GM12878 (cell line): Measurements from ENCODE around the gene ZG16. TPM values are rescaled to one million over a fixed set of nuclear protein-coding genes. Genes with fewer than 3 reads are reported as not detected.

Experiments used
- ATAC-seq: fragments of 200-7000 bp; cut with Tn5 transposase; 3 replicates; pipeline ENCODE4 v1.9.1; 2020; ENCODE audit warnings: mild to moderate bottlenecking, moderate library complexity
- BruUV-seq: library from RNA; stranded (reverse); fragments of 400-500 nt; replicated peaks from 2 replicates; lab custom pipeline; 2021; lab: Mats Ljungman, UMichigan
- CTCF ChIA-PET: fragments of 300-600 bp; sonication (Branson Sonifier 250); formaldehyde crosslinking; extraction: SDS; loops from one replicate; lab custom pipeline; 2021; ENCODE audit warnings: inconsistent platforms; lab: Yijun Ruan, JAX
- POLR2A ChIA-PET: fragments of 350-600 bp; formaldehyde crosslinking; extraction: SDS; loops from one replicate; lab custom pipeline; 2021; ENCODE audit warnings: inconsistent platforms; lab: Charles Lee
- RAD21 ChIA-PET: fragments of 300-600 bp; sonication (Branson Sonifier 250); formaldehyde crosslinking; loops from one replicate; lab custom pipeline; 2023; ENCODE audit warnings: antibody characterized with exemption; ENCODE audit not compliant: unreplicated experiment; lab: Charles Lee
- SMC1A ChIA-PET: fragments of 300-600 bp; sonication (Branson Sonifier 250); formaldehyde crosslinking; loops from one replicate; lab custom pipeline; 2023; ENCODE audit not compliant: unreplicated experiment, uncharacterized antibody; lab: Charles Lee
- DNase-seq: peaks from one replicate; pipeline ENCODE4 v3.0.0-alpha.2; 2011; ENCODE audit warnings: low read depth, low spot score
- FAIRE-seq: peaks from 3 replicates; lab custom pipeline; 2011; peaks lifted over from hg19 to GRCh38; lab: Jason Lieb, UNC
- H2AFZ ChIP-seq: 2 replicates; pipeline ENCODE4 v1.6.0; 2011; ENCODE audit warnings: low read depth, low read length, control low read depth; ENCODE audit not compliant: control insufficient read depth
- H3K27ac ChIP-seq: 2 replicates; pipeline ENCODE4 v1.5.1; 2011; ENCODE audit warnings: control low read depth; ENCODE audit not compliant: control insufficient read depth, insufficient read depth
- H3K27me3 ChIP-seq, 2 experiments: replicated peaks in 1 of 2; 2 replicates each; pipeline versions ENCODE4 v1.6.0 to v1.6.1; 2011; ENCODE audit warnings: low read length in 1 of 2; ENCODE audit not compliant: control insufficient read depth in 2 of 2, insufficient read depth in 2 of 2
- H3K36me3 ChIP-seq, 2 experiments: 2 replicates each; pipeline ENCODE4 v1.5.1; 2011; ENCODE audit warnings: low read length in 1 of 2; ENCODE audit not compliant: control insufficient read depth in 2 of 2, insufficient read depth in 2 of 2
- H3K4me1 ChIP-seq: 2 replicates; pipeline ENCODE4 v1.6.1; 2011; ENCODE audit warnings: mild to moderate bottlenecking, low read length, moderate library complexity, mixed read lengths; ENCODE audit not compliant: control insufficient read depth, insufficient read depth
- H3K4me2 ChIP-seq: 2 replicates; pipeline ENCODE4 v1.6.0; 2011; ENCODE audit warnings: control low read depth; ENCODE audit not compliant: control insufficient read depth, insufficient read depth
- H3K4me3 ChIP-seq: fragments of 200-600 bp; sonication (generic); 2 replicates; pipeline ENCODE4 v1.5.1; 2016
- H3K79me2 ChIP-seq: 2 replicates; pipeline ENCODE4 v1.6.0; 2011; ENCODE audit warnings: low read length; ENCODE audit not compliant: control insufficient read depth, insufficient read depth
- H3K9ac ChIP-seq: 2 replicates; pipeline ENCODE4 v1.8.0; 2011; ENCODE audit warnings: low read length, control low read depth, mixed read lengths; ENCODE audit not compliant: control insufficient read depth, insufficient read depth
- H3K9me3 ChIP-seq: replicated peaks from 3 replicates; pipeline ENCODE4 v1.5.1; 2011; ENCODE audit warnings: mild to moderate bottlenecking, low read length; ENCODE audit not compliant: control insufficient read depth, insufficient read depth
- H4K20me1 ChIP-seq: 2 replicates; pipeline ENCODE4 v1.6.0; 2011; ENCODE audit not compliant: control insufficient read depth, insufficient read depth
- BHLHE40 ChIP-seq, 2 experiments: fragments of 450-650 bp in 1 of 2; IDR thresholded peaks; 2 replicates each; pipeline ENCODE4 v1.6.1; 2011 to 2017; ENCODE audit warnings: low read depth in 2 of 2, borderline replicate concordance in 1 of 2, improper control_type of control experiment in 1 of 2, low read length in 1 of 2, mild to moderate bottlenecking in 1 of 2
- CBFB ChIP-seq: IDR thresholded peaks from 2 replicates; pipeline ENCODE4 v1.6.1; 2016; ENCODE audit warnings: antibody characterized with exemption, low read depth
- CHD2 ChIP-seq: IDR thresholded peaks from 2 replicates; pipeline ENCODE4 v1.6.1; 2011; ENCODE audit warnings: low read depth, low read length, improper control_type of control experiment, borderline replicate concordance
- GATAD2B ChIP-seq: fragments of 450-650 bp; conservative IDR thresholded peaks from 2 replicates; pipeline ENCODE4 v1.6.1; 2017; ENCODE audit warnings: low read depth, mild to moderate bottlenecking, moderate library complexity
- IKZF2 ChIP-seq, 2 experiments: fragments of 450-650 bp; IDR thresholded peaks; 2 replicates each; pipeline ENCODE4 v1.6.1; 2017; ENCODE audit warnings: mild to moderate bottlenecking in 2 of 2, moderate library complexity in 2 of 2
- JUND ChIP-seq: IDR thresholded peaks from 2 replicates; pipeline ENCODE4 v1.6.1; 2012; ENCODE audit warnings: low read depth, mild to moderate bottlenecking, low read length, improper control_type of control experiment, moderate library complexity
- KLF5 ChIP-seq: fragments of 450-650 bp; IDR thresholded peaks from 2 replicates; pipeline ENCODE4 v1.6.1; 2014; ENCODE audit warnings: mild to moderate bottlenecking; ENCODE audit not compliant: partially characterized antibody
- NBN ChIP-seq: fragments of 450-650 bp; IDR thresholded peaks from 2 replicates; pipeline ENCODE4 v1.6.1; 2016
- NFXL1 ChIP-seq: fragments of 450-650 bp; IDR thresholded peaks from 2 replicates; pipeline ENCODE4 v1.6.1; 2017; ENCODE audit warnings: antibody characterized with exemption, mild to moderate bottlenecking, borderline replicate concordance
- NFYB ChIP-seq: IDR thresholded peaks from 2 replicates; pipeline ENCODE4 v1.6.1; 2011; ENCODE audit warnings: low read depth, mild to moderate bottlenecking, low read length, improper control_type of control experiment, moderate library complexity; ENCODE audit not compliant: insufficient read depth
- NKRF ChIP-seq: fragments of 450-650 bp; conservative IDR thresholded peaks from 2 replicates; pipeline ENCODE4 v1.6.1; 2017; ENCODE audit warnings: mild to moderate bottlenecking, moderate library complexity
- RELB ChIP-seq: fragments of 450-650 bp; IDR thresholded peaks from 2 replicates; pipeline ENCODE4 v1.6.1; 2017; ENCODE audit warnings: low read depth, mild to moderate bottlenecking, moderate library complexity
- RUNX3 ChIP-seq: IDR thresholded peaks from 2 replicates; pipeline ENCODE4 v1.6.1; 2012; ENCODE audit warnings: low read length, inconsistent platforms
- SIN3A ChIP-seq: IDR thresholded peaks from 2 replicates; pipeline ENCODE4 v1.6.1; 2012; ENCODE audit warnings: low read depth, low read length, improper control_type of control experiment
- ZNF217 ChIP-seq: fragments of 450-650 bp; IDR thresholded peaks from 2 replicates; pipeline ENCODE4 v1.6.1; 2017; ENCODE audit warnings: antibody characterized with exemption, mild to moderate bottlenecking
- ZNF592 ChIP-seq: fragments of 450-650 bp; IDR thresholded peaks from 2 replicates; pipeline ENCODE4 v1.6.1; 2017; ENCODE audit warnings: mild to moderate bottlenecking, moderate library complexity
- WGBS: methylation state at CpG from one replicate; pipeline ENCODE4 v1.1.6; 2016; ENCODE audit warnings: low lambda C conversion rate; ENCODE audit not compliant: insufficient replicate concordance, insufficient coverage; ENCODE audit errors: missing lambda C conversion rate; 5-methylcytosine and 5-hydroxymethylcytosine counted together
- in situ Hi-C: fragments of 300-500 bp; cut with MboI; formaldehyde crosslinking; loops from 9 replicates; pipeline ENCODE4 v1.14.3; 2018; ENCODE audit warnings: mixed read lengths
- intact Hi-C: fragments of 100-400 bp; cut with micrococcal nuclease; formaldehyde crosslinking; loops from one replicate; pipeline ENCODE4 v1.14.2; 2022; ENCODE audit not compliant: unreplicated experiment
- polyA plus RNA-seq, 11 experiments: library from polyadenylated mRNA; depleted of rRNA in 4 of 11; unstranded in 6 of 11; stranded (reverse) in 5 of 11; fragments of >200 nt; fragmentation: Nextera tagmentation in 4 of 11; fragmentation: Illumina TruSeq in 1 of 11; extraction: Ambion mirVana in 4 of 11; extraction: Trizol in 1 of 11; gene quantifications; 1 replicate in 1 of 11; 2 replicates in 10 of 11; pipeline versions ENCODE4 v1.2.1 to v1.2.3, GENCODE V29; 2011 to 2016; ENCODE audit warnings: inconsistent platforms in 2 of 11, missing spikeins in 2 of 11, low read depth in 1 of 11
- total RNA-seq, 4 experiments: library from RNA; depleted of rRNA in 3 of 4; stranded (reverse); fragments of >200 nt in 3 of 4; fragmentation: Illumina TruSeq in 1 of 4; extraction: Trizol in 1 of 4; gene quantifications; 2 replicates each; pipeline versions ENCODE4 v1.2.1 to v1.2.3, GENCODE V29; 2013 to 2021

The ZG16 gene
- total and polyA plus RNA-seq, 10 of the 15 experiments (the other 5 are each of a cell fraction or from before 2014, with no cell fraction given) = not detected

- H3K4me3 ChIP-seq = peak within 1 kb of the TSS; percentile 62
- in situ Hi-C loops = no loop called here
- H3K4me2 ChIP-seq = peak within 1 kb of the TSS; percentile 93
- FAIRE-seq = peak; percentile 65
- H4K20me1 ChIP-seq = no peaks in the 10 kb centered on the region; the same call in 1 of the 2 replicates
- no peaks in the 10 kb centered on the region; a peak in 2 of 4 replicates for H3K36me3 ChIP-seq
- peak within 1 kb of the TSS; percentile 83 for H3K9ac ChIP-seq
- ChIA-PET POLR2A (interaction anchor here (0.6 to 3.4 kb wide), 7 partner anchors 9 to 154 kb away, joined by 3 to 20 read pairs (median 4); partner anchors contain the start of gene MVP), SMC1A (interaction anchor here (0.8 to 0.9 kb wide), 3 partner anchors 8 to 44 kb away, joined by 3 to 5 read pairs (median 4); partner anchors contain the start of gene KIF22), CTCF (interaction anchor here (0.8 to 1.3 kb wide), 3 partner anchors 16 to 70 kb away, joined by 3 to 4 read pairs (median 4); partner anchors contain the start of genes KIF22 and PAGR1), RAD21 (interaction anchor here (0.9 to 1.5 kb wide), 4 partner anchors 9 to 83 kb away, joined by 3 to 4 read pairs (median 4); no protein-coding TSS in a partner anchor)
- peaks cover 39% of the 10 kb centered on the region for H3K4me1 ChIP-seq
- ATAC-seq = peak; percentile 95
- no TSS peak for BruUV-seq
- no peaks in the 10 kb centered on the region; the same call in 2 of the 3 replicates for H3K9me3 ChIP-seq
- no peaks in the 10 kb centered on the region for H3K27me3 ChIP-seq
- peak within 1 kb of the TSS; percentile 84 for H2AFZ ChIP-seq
- under 1% methylated on average over 12 of the region's 12 CpGs for WGBS
- intact Hi-C loops = loop anchor here (5.0 kb wide), 1 partner anchor 36 kb away; no protein-coding TSS in a partner anchor
- DNase-seq = peak; percentile 89
- peaks cover 10% of the 10 kb centered on the region for H3K79me2 ChIP-seq
- peak within 1 kb of the TSS; percentile 90 for H3K27ac ChIP-seq
- TF ChIP-seq IKZF2 (IDR thresholded peaks at IDR 0.05) (peak; percentile 83 to 91), ZNF217 (peak; percentile 84; the same call in 1 of the 2 replicates), JUND (no peak), KLF5 (peak; percentile 52), SIN3A (0 out of 2 replicates have a peak, but pooled peaks have one; percentile 50), RUNX3 (peak; percentile 91), RELB (peak; percentile 28; the same call in 1 of the 2 replicates), GATAD2B (peak; percentile 83), NKRF (peak; percentile 63; the same call in 1 of the 2 replicates), CBFB (peak; percentile 54), NBN (peak; percentile 79; the same call in 1 of the 2 replicates), ZNF592 (peak; percentile 40; the same call in 1 of the 2 replicates), CHD2 (peak; percentile 45; the same call in 1 of the 2 replicates), BHLHE40 (IDR thresholded peaks at IDR 0.05; ENCODE audit: borderline replicate concordance in 1 of 2, low read depth in 2 of 2, low read length in 1 of 2) (peak; percentile 15 to 55; a peak in 2 of 4 replicates), NFYB (no peak), NFXL1 (no peak)
Measured at GRCh38 chr16:29745853-29746345, 32.2 kb upstream of the ZG16 start, which contains the start of gene C16orf54. Gene C16orf54, minus strand, starts transcription at chr16:29745990. Its CDS starts 1,039 bp downstream, at chr16:29744951.
